HepG2 (cell line): Measurements from ENCODE around the gene EED. TPM values are rescaled to one million over a fixed set of nuclear protein-coding genes. Genes with fewer than 3 reads are reported as not detected.

ENCODE experiments used
- BCLAF1 ChIP-seq: fragments of 450-650 bp; IDR thresholded peaks from 2 replicates; pipeline ENCODE4 v1.6.1; 2017; ENCODE audit warnings: mild to moderate bottlenecking
- GMEB1 ChIP-seq: sonication (generic); formaldehyde crosslinking; IDR thresholded peaks from 2 replicates; pipeline ENCODE4 v1.5.1; 2020; ENCODE audit warnings: missing genetic modification reagents, mild to moderate bottlenecking, borderline replicate concordance
- HNRNPL ChIP-seq: fragments of 200-400 bp; formaldehyde crosslinking; IDR thresholded peaks from 2 replicates; pipeline ENCODE4 v1.6.1; 2017; ENCODE audit warnings: mild to moderate bottlenecking, low read depth, low read length
- KDM5A ChIP-seq: fragments of 200-600 bp; sonication (generic); IDR thresholded peaks from 2 replicates; pipeline ENCODE4 v1.7.0; 2018; ENCODE audit warnings: antibody characterized with exemption, mild to moderate bottlenecking, low read length, borderline replicate concordance
- KLF11 ChIP-seq: IDR thresholded peaks from 2 replicates; pipeline ENCODE4 v1.6.1; 2016; ENCODE audit warnings: missing compliant biosample characterization
- MAF1 ChIP-seq: sonication (generic); formaldehyde crosslinking; IDR thresholded peaks from 2 replicates; pipeline ENCODE4 v1.5.0; 2020; ENCODE audit warnings: missing genetic modification reagents, borderline replicate concordance
- NR2F2 ChIP-seq: IDR thresholded peaks from 2 replicates; pipeline ENCODE4 v1.6.1; 2012; ENCODE audit warnings: low read depth, inconsistent platforms, borderline replicate concordance
- PCBP2 ChIP-seq: fragments of 200-400 bp; formaldehyde crosslinking; optimal IDR thresholded peaks from 2 replicates; pipeline ENCODE3; 2018; ENCODE audit warnings: low read length, low read depth; ENCODE audit not compliant: poor library complexity, severe bottlenecking
- STAT5B ChIP-seq: sonication (generic); formaldehyde crosslinking; IDR thresholded peaks from 2 replicates; pipeline ENCODE4 v1.4.0; 2020; ENCODE audit warnings: missing genetic modification reagents
- USF2 ChIP-seq, 2 experiments: sonication (generic) in 1 of 2; formaldehyde crosslinking in 1 of 2; IDR thresholded peaks; 2 replicates each; pipeline versions ENCODE4 v1.5.1 to v1.6.1; 2011 to 2020; ENCODE audit warnings: borderline replicate concordance in 1 of 2, low read depth in 1 of 2, low read length in 1 of 2, mild to moderate bottlenecking in 1 of 2, missing genetic modification reagents in 1 of 2, moderate library complexity in 1 of 2
- ZFP36L1 ChIP-seq: sonication (generic); formaldehyde crosslinking; IDR thresholded peaks from 2 replicates; pipeline ENCODE4 v1.8.0; 2022; ENCODE audit warnings: mild to moderate bottlenecking, missing genetic modification reagents, moderate library complexity
- ZNF282 ChIP-seq: fragments of 450-650 bp; IDR thresholded peaks from 2 replicates; pipeline ENCODE4 v1.6.1; 2018; ENCODE audit not compliant: partially characterized antibody
- ZNF329 ChIP-seq: sonication (generic); formaldehyde crosslinking; IDR thresholded peaks from 2 replicates; pipeline ENCODE4 v1.9.0; 2021; ENCODE audit warnings: low read depth, mild to moderate bottlenecking, missing genetic modification reagents
- ZNF563 ChIP-seq: sonication (generic); formaldehyde crosslinking; IDR thresholded peaks from 2 replicates; pipeline ENCODE4 v1.8.0; 2022; ENCODE audit warnings: mild to moderate bottlenecking, moderate library complexity, missing genetic modification reagents
- ZNF572 ChIP-seq: sonication (generic); formaldehyde crosslinking; IDR thresholded peaks from 2 replicates; pipeline ENCODE4 v1.5.1; 2020; ENCODE audit warnings: mild to moderate bottlenecking, missing genetic modification reagents
- ZNF770 ChIP-seq: sonication (generic); formaldehyde crosslinking; IDR thresholded peaks from 2 replicates; pipeline ENCODE4 v1.5.0; 2020; ENCODE audit warnings: mild to moderate bottlenecking, missing genetic modification reagents
- ZNF772 ChIP-seq: sonication (generic); formaldehyde crosslinking; IDR thresholded peaks from 2 replicates; pipeline ENCODE4 v1.5.0; 2020; ENCODE audit warnings: mild to moderate bottlenecking, missing genetic modification reagents
- polyA plus RNA-seq, 8 experiments: library from polyadenylated mRNA; depleted of rRNA in 3 of 8; stranded (reverse) in 7 of 8; unstranded in 1 of 8; fragments of >200 nt; fragmentation: Illumina TruSeq in 4 of 8; extraction: Trizol in 4 of 8; gene quantifications; 2 replicates each; pipeline versions ENCODE4 v1.2.1 to v1.2.3, GENCODE V29; 2011 to 2016; ENCODE audit warnings: low read depth in 4 of 8, missing spikeins in 1 of 8, mixed read lengths in 1 of 8; ENCODE audit not compliant: insufficient read depth in 1 of 8
- total RNA-seq, 5 experiments: library from RNA; depleted of rRNA; stranded (reverse); fragments of >200 nt; fragmentation: Illumina TruSeq; extraction: Trizol; gene quantifications; 2 replicates each; pipeline ENCODE4 v1.2.3, GENCODE V29; 2016; ENCODE audit warnings: low read depth in 1 of 5

EED gene
- total and polyA plus RNA-seq, 2 of the 13 experiments (the other 11 are each of a cell fraction or from before 2014, with no cell fraction given) = 11.0 to 28.4 TPM

- no peak for TF ChIP-seq BCLAF1
- TF ChIP-seq KLF11 (CRISPR knock-in tag) = 0 out of 2 replicates have a peak, but pooled peaks have one; percentile 28
- peak; percentile 27; the same call in 1 of the 2 replicates for TF ChIP-seq GMEB1
- no peak for TF ChIP-seq MAF1
- no peak for TF ChIP-seq PCBP2
- TF ChIP-seq STAT5B (CRISPR knock-in tag) = no peak
- TF ChIP-seq ZNF282 = no peak
- no peak for TF ChIP-seq USF2 (IDR thresholded peaks at IDR 0.05; ENCODE audit: low read depth, low read length)
- TF ChIP-seq USF2 (CRISPR knock-in tag; IDR thresholded peaks at IDR 0.05; ENCODE audit: borderline replicate concordance) = no peak
- 0 out of 2 replicates have a peak, but pooled peaks have one; percentile 10 for TF ChIP-seq ZNF770 (CRISPR knock-in tag)
- no peak for TF ChIP-seq ZNF563 (CRISPR knock-in tag)
- TF ChIP-seq ZNF772 = no peak
- no peak for TF ChIP-seq ZFP36L1 (CRISPR knock-in tag)
- TF ChIP-seq ZNF329 (CRISPR knock-in tag) = 0 out of 2 replicates have a peak, but pooled peaks have one; percentile 52
- peak; percentile 76; the same call in 1 of the 2 replicates for TF ChIP-seq NR2F2
- TF ChIP-seq KDM5A = no peak
- no peak for TF ChIP-seq ZNF572 (CRISPR knock-in tag)
- TF ChIP-seq HNRNPL = no peak
These were observed 34.5 kb upstream of the EED start (continued) for GRCh38 chr11:86209806-86210657.
